Measurements from ENCODE around the gene B4GALT4. TPM values are rescaled to one million over a fixed set of nuclear protein-coding genes. Genes with fewer than 3 reads are reported as not detected.
"Not testable (repeated sequence)": the region's sequence is repeated elsewhere in the genome, so short reads cannot be mapped to it uniquely, and the experiment has no call there.

Gene B4GALT4
- total RNA-seq, 1 donor from 2014 or later, result 13.5 TPM

DNA sequence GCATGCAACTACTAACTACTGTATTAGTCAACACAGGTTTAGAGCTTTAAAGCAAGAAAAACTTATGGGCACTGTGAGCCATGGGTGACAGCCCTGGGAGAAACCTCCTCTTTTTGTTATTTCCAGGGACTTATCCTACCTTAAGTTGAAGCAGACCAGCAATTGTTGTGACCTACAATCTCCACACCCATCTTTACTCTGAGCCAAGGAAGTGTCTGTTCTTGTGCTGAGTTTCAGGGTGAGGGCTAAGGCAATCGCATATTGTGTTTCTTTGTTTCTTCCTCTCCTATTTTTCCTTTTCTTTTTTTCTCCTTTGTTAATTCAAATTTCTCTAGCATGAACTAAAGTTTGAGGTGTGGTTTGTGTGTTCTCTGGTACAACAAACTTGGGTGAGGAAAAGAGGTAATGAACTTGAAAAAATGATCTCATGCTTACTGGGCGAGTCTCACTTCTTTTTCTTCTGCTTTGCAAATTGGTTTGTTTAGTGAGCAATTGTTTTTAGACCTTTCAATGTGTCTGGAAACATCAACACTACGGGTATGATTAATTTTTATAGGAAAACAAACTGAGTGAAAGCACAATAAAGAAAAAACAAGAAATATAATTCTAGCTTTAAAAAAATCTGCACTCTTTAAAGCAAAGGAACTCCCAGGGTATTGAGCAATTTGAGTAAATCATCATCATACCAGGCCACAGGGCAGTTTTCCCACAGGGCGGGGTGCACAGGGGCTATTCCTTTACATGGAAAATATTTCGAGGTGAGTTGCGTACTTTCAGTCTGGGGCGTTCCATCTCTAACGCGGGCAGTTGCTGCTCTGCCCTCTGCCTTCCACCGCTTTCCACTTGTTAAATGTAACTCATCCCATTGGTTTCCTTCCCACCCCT is 64.6 kb downstream of the B4GALT4 start:
- Histone ChIP-seq H3K27ac (no peak overlapping the region), H3K9me3 (no peaks in the 10 kb centered on the region), H3K36me3 (no peaks in the 10 kb centered on the region), H3K27me3 (ENCODE audit: low read depth) (no peaks in the 10 kb centered on the region), H3K4me1 (no peaks in the 10 kb centered on the region), H3K4me3 (no peak overlapping the region)
- no peak for ATAC-seq
- no peak for DNase-seq
- TF ChIP-seq, protein P1, sequence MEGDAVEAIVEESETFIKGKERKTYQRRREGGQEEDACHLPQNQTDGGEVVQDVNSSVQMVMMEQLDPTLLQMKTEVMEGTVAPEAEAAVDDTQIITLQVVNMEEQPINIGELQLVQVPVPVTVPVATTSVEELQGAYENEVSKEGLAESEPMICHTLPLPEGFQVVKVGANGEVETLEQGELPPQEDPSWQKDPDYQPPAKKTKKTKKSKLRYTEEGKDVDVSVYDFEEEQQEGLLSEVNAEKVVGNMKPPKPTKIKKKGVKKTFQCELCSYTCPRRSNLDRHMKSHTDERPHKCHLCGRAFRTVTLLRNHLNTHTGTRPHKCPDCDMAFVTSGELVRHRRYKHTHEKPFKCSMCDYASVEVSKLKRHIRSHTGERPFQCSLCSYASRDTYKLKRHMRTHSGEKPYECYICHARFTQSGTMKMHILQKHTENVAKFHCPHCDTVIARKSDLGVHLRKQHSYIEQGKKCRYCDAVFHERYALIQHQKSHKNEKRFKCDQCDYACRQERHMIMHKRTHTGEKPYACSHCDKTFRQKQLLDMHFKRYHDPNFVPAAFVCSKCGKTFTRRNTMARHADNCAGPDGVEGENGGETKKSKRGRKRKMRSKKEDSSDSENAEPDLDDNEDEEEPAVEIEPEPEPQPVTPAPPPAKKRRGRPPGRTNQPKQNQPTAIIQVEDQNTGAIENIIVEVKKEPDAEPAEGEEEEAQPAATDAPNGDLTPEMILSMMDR (IDR thresholded peaks at IDR 0.05), result no peak
- intact Hi-C loops (cut with DNase I), result no loop called here

DNA sequence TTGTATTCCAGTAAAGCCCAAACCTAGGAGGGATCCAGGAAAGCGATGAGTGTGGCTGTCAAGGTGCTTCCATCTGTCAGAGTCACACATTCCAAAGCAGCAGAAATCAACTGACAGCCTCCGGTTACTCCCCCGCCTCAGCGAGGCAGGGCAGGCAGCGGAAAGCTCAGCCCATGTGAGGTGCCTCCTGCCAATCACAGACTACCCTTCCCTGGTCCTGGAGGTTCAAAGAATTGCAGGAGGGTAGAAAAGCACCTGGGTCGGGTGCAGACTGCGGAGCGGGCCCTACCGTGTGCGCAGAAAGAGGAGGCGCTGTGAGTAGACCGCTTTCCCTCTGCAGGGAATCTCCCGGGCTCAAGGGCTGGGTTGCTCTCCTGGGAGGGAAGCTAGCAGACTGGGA is 67.4 kb downstream of the B4GALT4 start, which contains the start of gene UPK1B:
Gene UPK1B, plus strand, starts transcription at position 274 of the 400 bp plus-strand sequence. CDS start 13,144 bp downstream, outside the sequence.
- peak in 1 of 2 donors; percentile 23 for ATAC-seq

DNA sequence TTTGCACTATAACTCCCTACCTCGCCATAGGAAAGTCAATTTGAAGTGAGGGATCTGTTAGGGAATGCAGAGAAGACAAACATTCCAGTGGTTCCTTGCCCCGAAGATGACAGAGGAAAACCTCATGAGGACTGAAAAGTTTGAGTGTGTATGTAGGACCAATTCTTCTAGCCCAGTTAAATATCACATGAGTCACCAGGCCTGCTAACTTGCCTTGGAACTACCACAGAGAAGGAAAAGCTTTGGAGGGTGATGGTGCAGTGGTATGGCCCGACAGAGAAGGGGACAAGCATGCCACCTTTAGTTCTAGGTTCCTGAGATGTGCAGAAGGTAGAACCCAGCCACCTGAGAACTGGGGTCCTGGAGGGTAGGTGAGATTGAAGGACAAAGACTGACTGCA is 69.9 kb downstream of the B4GALT4 start:
- DNase-seq (no peak), ATAC-seq (no peak)
- TF ChIP-seq, protein P1 (IDR thresholded peaks at IDR 0.05), result no peak
- Histone ChIP-seq H3K4me3 (no peak overlapping the region), H3K9me3 (no peaks in the 10 kb centered on the region), H3K27ac (no peak overlapping the region), H3K27me3 (ENCODE audit: low read depth) (no peaks in the 10 kb centered on the region), H3K4me1 (no peaks in the 10 kb centered on the region), H3K36me3 (no peaks in the 10 kb centered on the region)
- intact Hi-C loops (cut with DNase I), result no loop called here

More for the DNA sequence above, 67.4 kb downstream of the B4GALT4 start, which contains the start of gene UPK1B:
- H3K36me3 ChIP-seq, result no peaks in the 10 kb centered on the region
- intact Hi-C loops (cut with DNase I), result no loop called here
- H3K27ac ChIP-seq, result no peak within 1 kb of the TSS
- H3K27me3 ChIP-seq (ENCODE audit: low read depth), result no peaks in the 10 kb centered on the region
- TF ChIP-seq, protein P1 (IDR thresholded peaks at IDR 0.05), result no peak
- no peak for DNase-seq
- no peaks in the 10 kb centered on the region for H3K9me3 ChIP-seq
- no peaks in the 10 kb centered on the region for H3K4me1 ChIP-seq
- H3K4me3 ChIP-seq, result no peak within 1 kb of the TSS

DNA sequence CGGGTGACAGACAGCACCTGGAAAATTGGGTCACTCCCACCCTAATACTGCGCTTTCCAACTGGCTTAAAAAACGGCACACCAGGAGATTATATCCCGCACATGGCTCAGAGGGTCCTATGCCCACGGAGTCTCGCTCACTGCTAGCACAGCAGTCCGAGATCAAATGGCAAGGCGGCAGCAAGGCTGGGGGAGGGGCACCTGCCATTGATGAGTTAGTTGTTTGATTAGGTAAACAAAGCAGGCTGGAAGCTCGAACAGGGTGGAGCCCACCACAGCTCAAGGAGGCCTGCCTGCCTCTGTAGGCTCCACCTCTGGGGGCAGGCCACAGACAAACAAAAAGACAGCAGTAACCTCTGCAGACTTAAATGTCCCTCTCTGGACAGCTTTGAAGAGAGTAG is 75.9 kb downstream of the B4GALT4 start:
- H3K4me3 ChIP-seq; DNase-seq; H3K36me3 ChIP-seq; H3K4me1 ChIP-seq; ATAC-seq; intact Hi-C loops (cut with DNase I); H3K9me3 ChIP-seq; H3K27ac ChIP-seq; H3K27me3 ChIP-seq (ENCODE audit: low read depth): not testable (repeated sequence)

Other genes starting within 250 kb of the B4GALT4 start
- gene IGSF11, start 206.0 kb downstream of the B4GALT4 start, total RNA-seq, result 1.1 TPM
- gene TEX55, start 94.7 kb downstream of the B4GALT4 start, total RNA-seq, result not detected
- gene UPK1B, start 67.3 kb downstream of the B4GALT4 start, total RNA-seq, result not detected
- gene ARHGAP31, start 53.5 kb upstream of the B4GALT4 start, total RNA-seq, result 100 TPM
- gene TMEM39A, start 222.7 kb upstream of the B4GALT4 start, total RNA-seq, result 37.9 TPM
- 15.0 TPM for gene POGLUT1, start 228.1 kb upstream of the B4GALT4 start, total RNA-seq

Data from lower lobe of right lung (tissue), 2 donors.